ENCODE results near the gene LILRB1. TPM values are rescaled to one million over a fixed set of nuclear protein-coding genes. Genes with fewer than 3 reads are reported as not detected.

LILRB1 gene
- total and polyA plus RNA-seq, 2 donors (not counting 3 experiments of a cell fraction or from before 2014, with no cell fraction given) = not detected

GRCh38 chr19:54616057-54616456, 14.2 kb upstream of the LILRB1 start:
- Histone ChIP-seq H4K20me1 (replicated peaks; ENCODE audit: control insufficient read depth, extremely low read depth, insufficient read depth, low read length) (no peaks in the 10 kb centered on the region), H3K4me2 (ENCODE audit: insufficient read depth, low read length) (no peak overlapping the region), H3K9ac (replicated peaks; ENCODE audit: extremely low read depth, insufficient read depth, low read length) (no peak overlapping the region), H2AFZ (ENCODE audit: low read depth, low read length) (no peak overlapping the region), H3K36me3 (ENCODE audit: control insufficient read depth in 2 of 2, extremely low read depth in 1 of 2, insufficient read depth in 2 of 2, low read length in 2 of 2) (no peaks in the 10 kb centered on the region), H3K4me1 (ENCODE audit: control insufficient read depth, extremely low read depth, insufficient read depth, low read length) (no peaks in the 10 kb centered on the region), H3K79me2 (ENCODE audit: control insufficient read depth, insufficient read depth, low read length) (no peaks in the 10 kb centered on the region), H3K9me1 (replicated peaks; ENCODE audit: control insufficient read depth, extremely low read depth, insufficient read depth, low read length) (no peaks in the 10 kb centered on the region), H3K4me3 (replicated peaks in 1 of 3; ENCODE audit: insufficient read depth in 1 of 3, low read depth in 1 of 3, low read length in 3 of 3) (no peak overlapping the region), H3K27ac (ENCODE audit: insufficient read depth, low read depth, low read length) (no peak overlapping the region), H3K9me3 (replicated peaks; ENCODE audit: control insufficient read depth, insufficient read depth, low read length) (no peaks in the 10 kb centered on the region), H3K27me3 (ENCODE audit: control insufficient read depth in 2 of 2, insufficient read depth in 2 of 2, low read length in 2 of 2) (no peaks in the 10 kb centered on the region)
- dilution Hi-C loops (cut with MboI; ENCODE audit: extremely low pct_ligation_motif_present, low sequenced_read_pairs) = no loop called here
- no peak for DNase-seq (ENCODE audit: low read depth, low spot score)
- intact Hi-C loops (cut with micrococcal nuclease) = no loop called here
- no peak for FAIRE-seq
- POLR2A ChIA-PET = no interaction called here
- CTCF ChIA-PET = interaction anchor here (1.0 kb wide), 1 partner anchor 12 kb away, joined by 3 read pairs; no protein-coding TSS in a partner anchor
- no TSS peak for BruUV-seq (replicated peaks)
- TF ChIP-seq POLR2AphosphoS5 (IDR thresholded peaks at IDR 0.05; ENCODE audit: insufficient read depth, low read depth, low read length) (no peak), FOS (IDR thresholded peaks at IDR 0.05; ENCODE audit: borderline replicate concordance, insufficient read depth, low read length) (no peak), MAX (IDR thresholded peaks at IDR 0.05; ENCODE audit: insufficient read depth, insufficient read length) (no peak), EZH2 (IDR thresholded peaks at IDR 0.05; ENCODE audit: borderline replicate concordance, low read depth, low read length, severe bottlenecking) (no peak), MYC (IDR thresholded peaks at IDR 0.05; ENCODE audit: low read depth, low read length) (no peak), CTCF (IDR thresholded peaks at IDR 0.05; ENCODE audit: extremely low read depth in 1 of 2, insufficient read depth in 1 of 2, low read depth in 1 of 2, low read length in 2 of 2) (no peak), GATA2 (IDR thresholded peaks at IDR 0.05; ENCODE audit: insufficient read depth, insufficient read length, low read depth, low read length) (no peak)
